NCI-H526 (cell line): Measurements from ENCODE around the gene SLC27A2.
A peak's percentile ranks its signal among the peaks of the same experiment; 100 is the strongest.

Source experiments
- DNase-seq, 2 experiments: peaks; one replicate each; lab custom pipeline; 2025; lab: John Stamatoyannopoulos, UW

SLC27A2 gene

DNA sequence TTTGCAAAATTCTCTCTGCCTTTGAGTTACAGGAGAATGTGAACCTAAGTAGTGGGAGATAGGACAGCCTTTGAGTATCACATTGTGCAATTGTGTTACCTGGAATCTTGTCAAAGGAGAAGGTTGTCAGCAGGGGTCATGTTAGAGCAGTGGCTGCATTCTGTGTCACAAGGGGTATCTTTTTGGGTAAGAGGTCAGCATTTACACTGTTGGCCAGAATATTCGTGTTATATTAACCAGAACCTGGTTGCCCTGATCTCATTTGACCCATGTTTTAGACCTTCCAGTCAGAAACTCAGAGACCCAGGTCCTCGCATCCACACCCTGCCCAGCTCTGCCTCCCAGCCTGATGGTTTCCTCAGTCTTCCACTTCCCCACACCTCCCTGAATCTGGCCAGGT is 56.3 kb downstream of the SLC27A2 start:
- no peak for DNase-seq

DNA sequence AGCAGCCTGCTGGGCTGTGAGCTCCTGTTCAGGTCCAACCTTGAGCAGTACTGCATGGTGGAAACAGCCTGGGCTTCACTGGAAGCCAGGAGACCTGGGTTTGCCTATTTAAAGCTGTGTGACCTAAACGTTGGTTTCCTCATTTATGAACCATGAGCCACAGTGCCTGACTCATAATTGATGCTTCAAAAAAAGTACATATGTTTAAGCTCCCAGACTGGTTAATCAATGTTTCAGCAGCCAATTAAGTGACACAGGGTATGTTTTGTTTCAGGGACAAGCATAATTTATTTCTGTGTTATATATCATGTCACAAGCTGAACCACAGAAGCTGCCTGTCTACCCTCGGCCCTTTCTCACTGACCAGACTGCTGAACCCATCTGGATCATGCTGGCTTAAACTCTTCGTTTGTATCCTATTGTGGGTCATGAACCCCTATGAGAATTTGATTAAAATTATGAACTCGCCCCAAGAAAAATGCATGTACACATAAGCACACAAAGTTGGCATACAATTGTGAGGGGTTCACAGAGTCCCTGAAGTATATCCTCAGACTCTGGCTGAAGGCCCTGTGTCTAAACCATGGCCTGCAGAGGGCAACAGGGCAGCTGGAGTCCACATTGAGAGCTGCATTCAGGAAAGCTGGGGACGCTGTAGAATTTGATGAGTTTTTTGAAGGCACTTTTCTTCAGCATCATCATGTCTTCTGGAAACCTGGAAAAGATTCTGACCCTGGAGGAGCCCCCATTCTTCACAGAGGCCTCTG is 59.9 kb downstream of the SLC27A2 start:
- DNase-seq, result no peak

DNA sequence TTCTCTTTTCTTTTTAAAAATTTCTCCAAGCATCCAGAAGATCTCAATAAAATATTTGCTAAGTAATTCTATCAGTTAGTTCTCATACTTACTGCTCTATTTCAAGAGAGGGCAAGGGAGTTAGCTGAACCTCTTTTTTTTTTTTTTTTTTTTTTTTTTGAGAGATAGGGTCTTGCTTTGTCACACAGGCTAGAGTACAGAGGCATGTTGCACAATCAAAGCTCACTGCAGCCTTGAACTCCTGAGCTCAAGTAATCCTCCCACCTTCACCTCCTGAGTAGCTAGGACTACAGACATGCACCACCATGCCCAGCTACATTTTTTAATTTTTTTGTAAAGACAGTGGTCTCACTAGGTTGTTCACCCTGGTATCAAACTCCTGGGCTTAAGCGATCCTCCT is 62.2 kb downstream of the SLC27A2 start:
- no peak for DNase-seq

DNA sequence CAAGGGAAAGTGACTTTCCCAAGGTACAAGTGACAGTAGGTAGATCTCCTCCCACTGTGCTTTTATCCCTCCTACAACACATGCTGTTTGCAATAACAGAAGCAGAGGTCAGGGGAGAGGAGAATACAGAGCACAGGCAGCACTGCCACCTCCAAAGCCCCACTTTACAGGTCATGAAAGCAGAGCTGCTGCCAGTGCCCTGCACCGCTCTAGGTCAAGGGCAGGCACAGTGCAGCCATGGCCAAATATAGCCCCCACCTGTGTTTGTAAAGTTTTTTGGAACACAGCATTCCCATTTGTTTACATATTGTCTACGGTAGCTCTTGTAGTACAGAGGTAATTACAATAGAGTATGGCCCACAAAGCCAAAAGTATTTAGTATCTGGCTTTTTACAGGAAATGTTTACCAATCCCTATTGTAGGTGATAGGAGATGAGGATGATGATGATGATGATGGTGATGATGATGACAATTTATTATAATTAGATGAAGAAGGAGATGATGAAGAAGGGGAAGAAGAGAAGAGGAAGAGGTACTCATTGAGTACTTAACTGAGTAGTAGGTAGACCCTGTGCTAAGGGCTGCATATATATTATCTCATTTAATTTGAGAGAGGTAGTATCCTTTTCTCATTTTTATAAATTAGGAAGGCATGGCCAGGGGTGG is 63.1 kb downstream of the SLC27A2 start:
- DNase-seq, result no peak

DNA sequence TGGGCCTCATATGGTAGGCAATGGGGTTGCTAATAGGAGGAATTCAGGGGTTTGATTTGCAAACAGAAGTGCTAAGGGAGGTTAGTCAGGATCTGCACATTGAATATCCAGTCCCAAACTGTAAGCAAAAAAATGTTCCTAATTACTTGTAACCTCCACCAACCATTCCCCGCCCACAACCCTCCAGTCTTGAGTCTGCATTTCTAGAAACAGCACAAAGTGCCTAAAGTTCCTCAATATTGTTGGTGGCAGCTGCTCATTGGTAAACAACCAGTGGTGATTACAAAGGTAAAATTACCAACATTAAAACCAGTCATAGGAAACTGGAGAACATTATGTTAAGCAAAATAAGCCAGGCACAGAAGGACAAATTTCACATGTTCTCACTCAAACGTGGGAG is 64.6 kb downstream of the SLC27A2 start:
- DNase-seq, result no peak

DNA sequence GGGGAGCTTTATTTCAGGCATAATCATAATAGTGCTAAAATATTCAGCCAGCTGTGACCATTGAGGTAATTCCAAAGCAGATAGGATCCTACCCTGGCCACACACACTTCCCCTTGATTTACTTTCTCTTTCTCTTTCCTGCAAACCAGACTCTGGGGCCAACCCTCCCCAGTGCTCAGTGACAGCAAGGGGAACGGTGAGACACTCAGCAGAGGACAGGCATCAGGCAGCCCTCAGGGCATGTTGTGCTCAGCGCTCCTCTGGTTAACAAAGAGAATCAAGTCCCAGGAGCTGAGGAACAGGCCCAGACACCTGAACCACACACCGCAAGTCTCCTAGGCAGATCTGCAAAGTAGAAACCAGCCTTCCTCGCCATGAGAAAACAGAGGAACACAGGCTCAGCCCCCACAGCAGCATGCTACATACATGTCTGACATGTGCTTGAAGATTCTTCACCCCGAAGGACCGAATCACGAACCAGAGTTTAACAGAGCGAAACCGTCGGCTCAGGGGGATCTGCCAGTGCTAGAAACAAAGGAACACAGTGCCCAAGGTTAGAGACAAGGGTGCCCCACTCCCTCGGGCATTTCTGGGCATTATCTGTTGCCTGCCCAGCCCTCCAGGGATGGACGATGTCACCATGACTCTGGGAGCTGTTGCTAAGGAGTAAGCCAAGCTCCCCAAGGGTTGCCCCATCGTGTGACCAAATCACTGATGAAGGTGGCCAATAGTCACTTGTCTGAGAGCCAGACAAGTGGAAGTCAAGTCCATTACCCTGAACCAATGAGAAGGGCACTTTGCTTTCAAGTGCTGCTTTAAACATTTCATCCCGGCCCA is 66.0 kb downstream of the SLC27A2 start:
- DNase-seq, result no peak

DNA sequence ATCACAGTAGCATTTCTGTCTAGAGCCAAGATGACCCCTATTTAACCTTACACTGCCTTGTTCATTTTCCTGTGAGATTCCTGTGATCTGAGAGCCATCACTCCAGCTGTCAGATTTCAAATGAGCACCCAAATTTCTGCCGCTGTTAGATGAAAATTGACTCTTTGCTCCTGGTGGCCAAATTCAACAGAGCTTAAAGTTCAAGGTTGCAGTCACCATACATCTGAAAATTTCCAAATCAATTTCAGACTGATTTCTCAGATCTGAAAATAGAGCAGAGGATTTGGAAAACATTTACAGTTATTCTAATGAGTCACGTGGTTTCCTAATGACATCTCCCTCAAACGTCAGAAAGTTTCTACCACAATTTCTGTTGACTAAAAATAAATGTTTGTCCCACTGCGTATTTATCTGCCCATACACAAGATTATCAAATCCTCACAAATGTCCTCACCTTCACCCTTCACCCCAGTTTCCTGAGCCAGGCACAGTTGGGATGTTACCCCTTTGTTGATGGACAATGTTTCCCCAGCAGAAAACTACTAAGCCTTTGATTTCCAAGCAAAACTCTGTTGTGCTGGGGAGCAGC is 67.1 kb downstream of the SLC27A2 start:
- DNase-seq, result no peak

DNA sequence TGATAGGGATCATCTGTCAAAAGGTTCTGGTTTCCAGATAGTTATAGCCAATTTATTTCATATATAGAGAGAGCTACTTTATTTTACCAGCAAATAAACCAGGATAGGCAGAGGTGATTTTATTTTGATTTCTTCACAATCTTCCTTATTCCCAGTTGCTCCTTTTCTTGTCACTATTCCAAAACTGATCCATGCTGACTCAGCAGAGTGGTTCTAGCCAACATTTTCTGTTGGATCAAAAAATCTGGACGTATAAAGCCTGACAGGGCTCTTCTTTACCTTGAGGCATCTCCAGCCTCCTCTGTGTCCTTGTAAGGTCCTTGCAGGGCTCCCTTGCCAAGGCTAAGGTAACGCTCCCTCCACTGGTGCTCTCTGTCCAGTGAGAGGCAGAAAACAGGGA is 67.7 kb downstream of the SLC27A2 start:
- no peak for DNase-seq

DNA sequence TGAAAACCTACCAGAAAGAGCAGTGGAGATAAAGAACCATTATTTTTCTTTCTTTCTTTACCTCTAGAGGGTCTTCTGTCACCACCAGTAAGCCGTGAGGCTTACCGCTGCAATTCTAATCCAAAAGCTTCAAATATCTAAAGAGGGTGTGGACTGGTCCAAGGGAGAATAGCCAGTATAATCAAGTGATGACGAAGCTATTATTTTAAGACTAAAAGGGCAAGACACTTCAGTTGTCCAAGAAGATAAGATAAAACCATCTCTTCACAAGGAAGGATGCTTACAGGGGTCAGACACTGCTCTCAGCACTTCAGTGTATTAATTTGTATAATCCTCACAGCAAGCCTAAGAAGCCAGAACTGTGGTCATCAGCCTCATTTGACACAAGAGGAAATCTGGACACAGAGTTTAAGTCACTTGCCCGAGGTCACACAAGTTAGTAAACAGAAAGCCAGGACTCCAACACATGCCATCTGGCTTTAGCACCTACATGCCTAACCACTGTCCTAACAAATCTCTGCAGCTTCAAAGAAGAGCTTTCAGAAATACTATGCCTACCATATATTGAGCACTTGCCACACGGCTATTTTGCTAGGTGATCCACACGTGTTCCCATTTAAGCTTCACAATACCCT is 68.9 kb downstream of the SLC27A2 start:
- DNase-seq, result no peak

DNA sequence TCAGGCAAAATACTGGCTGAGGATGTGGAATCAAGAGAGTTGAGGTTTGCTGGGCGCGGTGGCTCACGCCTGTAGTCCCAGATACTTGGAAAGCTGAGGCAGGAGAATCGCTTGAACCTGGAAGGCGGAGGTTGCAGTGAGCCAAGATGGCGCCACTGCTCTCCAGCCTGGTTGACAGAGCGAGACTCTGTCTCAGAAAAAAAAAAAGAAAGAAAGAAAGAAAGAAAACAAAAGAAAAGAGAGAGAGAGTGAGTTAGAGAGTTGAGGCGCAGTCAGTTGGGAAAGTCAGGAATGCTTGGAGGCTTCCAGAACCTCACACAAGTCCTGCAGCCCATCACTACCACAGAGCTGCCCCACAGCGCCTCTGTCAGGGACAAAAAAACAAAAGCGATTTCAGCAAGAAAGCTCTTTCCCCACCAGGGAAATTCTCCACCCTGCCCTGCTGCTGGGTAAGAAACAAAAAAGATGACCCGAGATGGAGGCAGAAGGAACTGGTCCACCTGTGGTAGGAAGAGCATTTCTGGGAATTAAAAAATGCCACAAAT is 69.7 kb downstream of the SLC27A2 start:
- no peak for DNase-seq

DNA sequence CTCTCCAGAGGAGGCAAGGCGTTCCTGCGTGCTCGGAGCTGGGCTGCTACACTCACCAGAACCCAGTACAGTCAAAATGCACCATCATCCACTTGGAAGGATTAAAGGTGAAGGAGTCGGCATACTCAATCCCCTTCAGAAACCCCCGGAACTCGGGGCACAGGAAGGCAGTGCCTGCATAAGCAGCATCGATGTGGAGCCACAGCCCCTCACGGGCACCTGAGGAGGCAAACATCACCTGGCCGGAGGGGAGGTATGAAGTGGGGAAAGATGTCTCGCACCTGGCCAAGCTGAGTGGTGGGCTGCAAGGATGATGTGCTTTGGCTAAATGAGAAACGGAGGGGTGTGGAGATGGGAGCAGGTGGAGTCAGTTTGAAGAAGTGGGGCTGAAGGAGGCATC is 70.6 kb downstream of the SLC27A2 start:
- no peak for DNase-seq

DNA sequence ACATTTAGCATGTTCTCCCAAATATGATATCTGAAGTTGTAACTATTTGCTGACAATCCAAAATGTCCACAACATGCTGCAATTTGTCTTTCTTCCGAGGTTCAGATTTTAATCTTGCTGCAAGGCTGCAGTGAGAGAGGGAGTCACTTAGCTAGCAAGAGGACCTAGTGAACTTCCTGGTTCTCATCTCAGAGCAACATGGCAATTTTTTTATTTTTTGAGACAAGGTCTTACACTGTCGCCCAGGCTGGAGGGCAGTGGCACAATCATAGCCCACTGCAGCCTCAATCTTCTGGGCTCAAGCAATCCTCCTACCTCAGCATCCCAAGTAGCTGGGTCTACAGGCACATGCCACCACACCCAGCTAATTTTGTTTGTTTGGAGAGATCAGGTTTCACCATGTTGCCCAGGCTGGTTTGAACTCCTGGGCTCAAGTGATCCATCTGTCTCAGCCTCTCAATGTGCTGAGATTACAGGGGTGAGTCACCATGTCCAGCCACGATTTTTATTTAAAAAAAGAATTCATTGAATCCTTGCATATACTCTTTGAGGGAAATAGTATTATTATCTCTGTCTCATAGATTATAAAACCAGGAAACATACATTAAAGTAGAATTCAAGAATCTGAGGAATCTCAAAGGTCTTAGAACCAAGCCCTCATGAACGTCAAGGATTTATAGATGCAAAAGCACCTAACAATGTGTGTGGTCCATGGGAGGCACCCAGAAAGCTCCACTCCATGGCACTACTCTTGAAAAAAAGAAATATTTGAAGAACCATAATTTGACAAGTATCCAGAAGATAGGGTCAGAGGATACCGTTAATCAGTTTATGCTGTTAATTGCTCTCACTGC is 74.4 kb downstream of the SLC27A2 start:
- DNase-seq, result peak in 1 of 2 experiments; percentile 29

DNA sequence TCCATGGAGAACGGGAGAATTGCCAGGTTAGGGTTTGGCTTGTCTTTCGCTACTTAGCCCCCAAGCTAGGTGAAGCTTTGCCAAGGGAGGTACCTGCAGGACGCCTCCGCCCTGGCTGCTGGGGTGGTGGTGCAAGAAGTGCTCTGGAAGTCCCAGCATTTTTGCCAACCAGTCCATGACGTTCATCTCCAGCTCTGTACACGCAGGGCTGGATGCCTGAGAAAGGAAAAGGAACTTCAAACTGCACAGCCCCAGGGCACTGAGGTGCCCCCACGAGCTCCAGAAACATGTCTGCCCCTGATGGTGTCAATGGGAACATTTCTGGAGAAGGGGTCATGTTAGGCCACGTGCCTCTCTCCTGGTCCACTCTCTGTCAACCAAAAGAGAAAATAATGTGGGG is 75.3 kb downstream of the SLC27A2 start:
- no peak for DNase-seq

DNA sequence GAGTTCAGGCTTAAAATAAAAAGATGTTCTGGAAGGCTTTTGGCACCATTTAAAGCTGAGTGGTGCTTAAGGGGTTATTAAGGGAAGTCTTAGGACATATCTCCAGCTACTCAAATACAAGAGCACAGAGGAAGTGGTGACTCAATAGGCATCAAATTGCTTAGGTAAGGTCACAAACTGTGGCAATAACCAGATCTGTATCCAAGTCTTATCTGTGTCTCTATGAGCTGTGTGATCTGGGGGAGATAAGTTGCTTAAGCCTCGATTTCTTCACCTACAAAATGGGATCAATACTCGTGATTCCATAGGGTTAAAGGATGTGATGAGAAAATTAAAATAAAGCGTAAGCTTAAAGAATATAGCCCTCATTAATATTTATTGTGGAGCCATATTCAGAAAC is 75.9 kb downstream of the SLC27A2 start:
- DNase-seq, result no peak

DNA sequence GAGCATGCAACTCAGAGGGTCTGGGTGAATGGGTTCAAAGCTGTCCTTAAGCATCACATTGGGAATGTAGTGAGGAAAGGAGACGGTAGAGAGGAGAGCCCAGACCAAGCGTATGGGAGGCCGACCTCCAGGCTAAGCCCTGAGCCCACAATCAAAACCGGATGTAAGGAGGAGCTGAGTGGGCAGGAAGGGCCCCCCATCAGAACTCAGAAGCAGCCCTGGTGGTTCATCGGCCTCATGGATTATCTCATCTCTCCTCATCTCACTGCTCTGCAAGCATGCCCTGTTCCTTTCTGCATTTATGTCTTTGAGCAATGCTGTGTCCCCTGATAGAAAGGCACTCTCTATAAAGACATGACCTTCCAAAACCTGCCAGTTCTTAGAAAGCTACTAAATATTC is 77.3 kb downstream of the SLC27A2 start:
- no peak for DNase-seq

DNA sequence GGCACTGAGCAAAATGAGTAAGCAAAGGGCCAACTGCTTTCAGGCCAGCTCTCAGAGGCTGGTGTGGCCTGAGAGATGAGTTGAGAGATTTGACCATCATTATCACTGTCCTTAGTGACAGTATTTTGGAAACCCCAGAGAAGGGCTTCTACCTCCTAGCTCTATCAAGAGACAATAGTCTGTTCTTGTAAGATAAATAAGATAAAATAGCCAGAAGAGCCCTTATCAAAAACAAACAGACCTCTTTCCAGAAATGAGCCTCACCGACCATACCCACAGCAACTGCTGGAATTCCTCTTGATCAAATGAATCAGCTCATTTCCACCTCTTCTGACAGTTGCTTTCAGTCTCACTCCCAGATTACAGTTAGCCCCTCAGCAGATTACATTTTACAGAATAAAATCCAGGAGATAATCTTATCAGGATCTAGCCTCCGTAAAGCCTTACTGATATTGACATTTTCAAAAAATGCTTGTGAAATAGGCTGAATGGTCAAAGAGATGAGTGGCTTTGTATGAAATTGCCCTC is 79.0 kb downstream of the SLC27A2 start:
- DNase-seq, result no peak

DNA sequence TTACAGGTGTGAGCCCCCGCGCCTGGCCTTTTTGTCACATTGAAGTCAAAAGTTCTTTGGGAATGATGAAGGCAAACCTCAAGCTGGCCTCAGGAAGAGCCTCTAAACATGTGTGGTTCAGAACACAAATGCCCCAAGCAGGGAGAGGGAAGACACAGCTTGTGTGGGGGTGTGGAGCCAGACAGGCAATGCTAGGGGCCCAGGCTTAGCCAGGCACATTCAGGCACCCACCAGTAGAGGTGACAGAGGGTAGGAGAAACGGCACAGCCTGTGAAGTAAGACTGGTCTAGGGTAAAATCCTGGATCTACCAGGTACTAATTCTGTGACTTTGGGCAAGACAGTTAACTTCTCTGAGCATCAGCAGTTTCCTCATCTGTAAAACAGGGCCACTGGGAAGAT is 80.0 kb downstream of the SLC27A2 start:
- no peak for DNase-seq

DNA sequence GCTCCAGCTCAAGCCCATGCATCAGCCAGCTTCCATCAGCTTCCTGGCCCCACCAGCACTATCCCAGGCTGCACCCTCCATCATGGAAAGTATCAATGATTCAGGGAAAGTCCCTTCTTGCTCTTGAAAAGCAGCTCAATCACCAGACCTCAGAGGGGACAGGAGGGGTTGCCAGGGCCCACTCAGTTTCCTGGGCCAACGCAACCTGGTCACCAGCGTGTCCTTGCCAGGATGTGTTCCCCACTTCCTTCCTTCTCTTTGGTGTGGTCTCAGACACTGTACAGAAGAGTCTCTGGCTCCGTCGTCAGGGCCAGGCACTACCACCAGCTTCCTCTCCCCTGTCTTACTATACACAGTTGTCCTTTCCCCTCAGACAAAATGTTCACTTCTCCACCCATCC is 80.5 kb downstream of the SLC27A2 start:
- DNase-seq, result no peak

DNA sequence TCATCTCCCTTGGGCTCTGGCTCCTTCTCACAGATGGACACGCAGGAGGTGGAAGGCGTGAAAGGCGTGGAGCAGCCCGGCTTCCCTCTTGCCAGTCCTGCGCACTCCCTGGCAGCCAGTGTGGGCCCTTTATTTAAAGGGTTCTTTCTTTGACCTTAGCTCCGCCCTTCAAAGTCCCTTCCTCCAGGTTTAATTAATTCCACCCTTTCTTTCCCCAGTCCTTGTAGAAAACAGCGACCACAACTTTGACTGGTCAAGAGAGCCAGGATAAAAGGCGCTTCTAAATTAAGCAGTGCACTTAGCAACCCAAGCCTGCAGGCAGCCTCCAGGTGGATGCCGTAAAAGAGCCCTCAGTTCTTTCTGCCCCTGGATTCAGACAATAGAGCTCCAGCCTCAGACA is 83.6 kb downstream of the SLC27A2 start, which contains the start of gene HDC:
HDC (minus strand) TSS at position 107 of the 400 bp plus-strand sequence; CDS start at position 4, 103 bp downstream.
- no peak for DNase-seq

DNA sequence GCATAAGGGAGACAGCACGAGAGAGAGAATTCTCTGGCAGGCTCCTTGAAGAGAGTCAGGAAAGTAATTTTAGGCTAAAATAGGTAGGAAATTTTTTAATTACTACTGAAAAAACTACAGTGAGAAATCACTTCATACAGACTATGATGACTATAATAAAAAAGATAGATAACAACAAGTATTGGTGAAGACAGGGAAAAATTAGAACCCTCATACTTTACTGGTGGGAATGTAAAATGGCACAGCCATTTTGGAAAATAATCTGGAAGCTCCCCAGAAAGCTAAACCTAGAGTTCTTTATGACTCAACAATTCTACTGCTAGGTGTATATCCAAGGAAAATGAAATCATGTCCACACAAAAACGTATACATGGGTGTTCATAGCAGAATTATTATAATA is 85.6 kb downstream of the SLC27A2 start:
- no peak for DNase-seq
